HEK293T (cell line): ENCODE results near the gene ICAM4.

Source experiments
- CTCF ChIA-PET: fragments of 350-600 bp; formaldehyde crosslinking; extraction: SDS; loops from one replicate; lab custom pipeline; 2021; ENCODE audit warnings: antibody characterized with exemption, inconsistent platforms; lab: Yijun Ruan, JAX
- POLR2A ChIA-PET: fragments of 350-600 bp; formaldehyde crosslinking; extraction: SDS; loops from one replicate; lab custom pipeline; 2020; ENCODE audit warnings: antibody characterized with exemption, inconsistent platforms; lab: Yijun Ruan, JAX
- DNase-seq: peaks from one replicate; pipeline ENCODE4 v3.0.0; 2012; ENCODE audit warnings: mixed read lengths; ENCODE audit errors: extremely low spot score
- ARNT ChIP-seq: fragments of 450-650 bp; IDR thresholded peaks from 2 replicates; pipeline ENCODE4 v1.6.1; 2017; ENCODE audit warnings: mild to moderate bottlenecking
- BHLHE40 ChIP-seq: fragments of 450-650 bp; IDR thresholded peaks from 2 replicates; pipeline ENCODE4 v1.6.1; 2016; ENCODE audit warnings: mild to moderate bottlenecking, moderate library complexity, borderline replicate concordance
- CTBP1 ChIP-seq: fragments of 450-650 bp; IDR thresholded peaks from 2 replicates; pipeline ENCODE4 v1.6.1; 2016; ENCODE audit warnings: borderline replicate concordance
- ELF4 ChIP-seq: fragments of 450-650 bp; IDR thresholded peaks from 2 replicates; pipeline ENCODE4 v1.6.1; 2017; ENCODE audit warnings: antibody characterized with exemption
- FOXA1 ChIP-seq: fragments of 450-650 bp; IDR thresholded peaks from 2 replicates; pipeline ENCODE4 v1.6.1; 2016; ENCODE audit warnings: mild to moderate bottlenecking
- FOXK2 ChIP-seq: fragments of 450-650 bp; IDR thresholded peaks from 2 replicates; pipeline ENCODE4 v1.6.1; 2016; ENCODE audit warnings: mild to moderate bottlenecking
- FOXM1 ChIP-seq: fragments of 450-650 bp; IDR thresholded peaks from 2 replicates; pipeline ENCODE4 v1.6.1; 2017; ENCODE audit warnings: mild to moderate bottlenecking, borderline replicate concordance
- HDGF ChIP-seq: fragments of 450-650 bp; IDR thresholded peaks from 2 replicates; pipeline ENCODE4 v1.6.1; 2017; ENCODE audit warnings: antibody characterized with exemption, borderline replicate concordance
- L3MBTL2 ChIP-seq: fragments of 450-650 bp; conservative IDR thresholded peaks from 2 replicates; pipeline ENCODE4 v1.6.1; 2016; ENCODE audit warnings: mild to moderate bottlenecking
- LEF1 ChIP-seq: fragments of 450-650 bp; IDR thresholded peaks from 2 replicates; pipeline ENCODE4 v1.6.1; 2017; ENCODE audit warnings: mild to moderate bottlenecking, borderline replicate concordance
- NFRKB ChIP-seq: fragments of 450-650 bp; IDR thresholded peaks from 2 replicates; pipeline ENCODE4 v1.6.1; 2016; ENCODE audit warnings: mild to moderate bottlenecking, moderate library complexity
- SP1 ChIP-seq: fragments of 450-650 bp; IDR thresholded peaks from 2 replicates; pipeline ENCODE4 v1.6.1; 2017
- SUZ12 ChIP-seq: fragments of 450-650 bp; IDR thresholded peaks from 2 replicates; pipeline ENCODE4 v1.6.1; 2016; ENCODE audit warnings: mild to moderate bottlenecking
- TARDBP ChIP-seq: fragments of 450-650 bp; IDR thresholded peaks from 2 replicates; pipeline ENCODE4 v1.6.1; 2016
- ZNF384 ChIP-seq: fragments of 450-650 bp; IDR thresholded peaks from 2 replicates; pipeline ENCODE4 v1.6.1; 2016
- TF ChIP-seq, protein P1 (sequence below): fragments of 450-650 bp; IDR thresholded peaks from 2 replicates; pipeline ENCODE4 v1.6.1; 2016

The ICAM4 gene

DNA sequence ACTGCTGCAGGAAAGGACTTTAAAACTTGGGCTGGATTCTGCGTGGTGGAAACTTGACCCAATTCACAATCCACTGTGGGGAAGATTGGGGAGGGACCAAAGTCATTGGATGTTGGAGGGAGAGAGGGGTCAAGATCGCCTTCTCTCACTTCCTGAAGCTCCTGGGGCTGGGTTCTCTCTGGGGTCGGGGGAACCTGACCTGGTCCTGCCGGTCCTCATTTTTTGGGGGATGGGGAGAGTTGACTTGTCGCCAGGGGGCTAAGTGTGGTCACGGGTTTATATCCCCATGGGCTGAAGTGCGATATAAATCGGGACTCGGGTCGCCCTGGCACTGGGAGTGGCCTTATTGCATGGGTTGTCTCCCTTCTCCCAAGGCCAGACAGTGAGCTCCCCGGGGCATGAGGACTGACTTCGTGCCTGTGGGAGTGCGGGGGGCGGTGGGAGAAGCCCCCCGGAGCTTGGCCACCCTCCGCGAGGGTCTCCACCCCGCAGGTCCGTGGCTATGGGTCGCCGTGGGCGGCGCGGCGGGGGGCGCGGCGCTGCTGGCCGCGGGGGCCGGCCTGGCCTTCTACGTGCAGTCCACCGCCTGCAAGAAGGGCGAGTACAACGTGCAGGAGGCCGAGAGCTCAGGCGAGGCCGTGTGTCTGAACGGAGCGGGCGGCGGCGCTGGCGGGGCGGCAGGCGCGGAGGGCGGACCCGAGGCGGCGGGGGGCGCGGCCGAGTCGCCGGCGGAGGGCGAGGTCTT, 9.3 kb downstream of the ICAM4 start:
- CTCF ChIA-PET, result no interaction called here

DNA sequence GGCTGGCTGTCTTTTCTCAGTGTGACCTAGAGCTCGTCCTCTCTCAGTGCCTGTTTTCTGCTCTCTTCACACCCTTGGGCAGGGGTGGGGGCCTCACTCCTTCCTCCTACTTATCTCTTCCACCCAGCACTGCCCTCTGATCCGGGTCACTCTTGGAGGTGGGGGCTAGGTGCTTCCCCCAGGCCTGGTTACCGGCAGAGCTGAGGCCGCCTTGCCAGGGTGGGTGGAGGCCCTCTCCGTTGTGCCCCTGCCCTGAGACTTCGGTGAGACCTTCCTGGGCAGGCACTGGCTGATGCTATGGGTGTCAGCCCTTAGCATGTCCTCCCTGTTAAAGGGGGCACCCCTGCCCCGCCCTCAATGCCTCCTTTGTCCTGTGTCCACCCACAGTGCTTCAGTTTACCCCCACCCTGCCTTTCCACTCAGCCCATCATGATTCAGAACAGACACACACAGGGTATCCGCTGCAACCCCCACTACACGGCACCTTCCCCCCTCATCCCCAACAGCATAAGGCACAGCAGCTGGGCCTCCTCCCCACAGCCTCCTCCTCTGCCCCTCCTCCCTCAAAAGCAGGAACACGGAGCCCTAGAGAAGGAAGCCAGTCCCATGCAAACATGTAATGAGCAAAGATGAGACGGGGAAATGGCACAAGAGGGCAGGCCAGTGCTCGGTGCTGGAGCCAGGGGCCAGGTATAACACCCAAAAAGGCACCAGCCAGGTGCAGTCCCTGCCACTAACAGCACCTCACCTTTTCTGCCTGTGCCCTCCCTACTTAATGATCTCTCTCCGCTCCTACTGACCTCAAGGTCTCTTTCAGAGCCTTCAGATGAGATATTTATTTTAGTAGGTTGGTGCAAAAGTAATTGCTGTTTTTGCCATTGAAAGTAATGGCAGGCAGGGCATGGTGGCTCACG, 13.0 kb downstream of the ICAM4 start:
- no peak for TF ChIP-seq ARNT
- no peak for TF ChIP-seq CTBP1
- no peak for TF ChIP-seq SP1
- TF ChIP-seq ELF4, result no peak
- no peak for TF ChIP-seq LEF1
- no peak for TF ChIP-seq HDGF
- TF ChIP-seq ZNF384, result no peak
- no peak for TF ChIP-seq L3MBTL2
- no peak for TF ChIP-seq NFRKB
- no peak for TF ChIP-seq FOXK2
- TF ChIP-seq, protein P1, sequence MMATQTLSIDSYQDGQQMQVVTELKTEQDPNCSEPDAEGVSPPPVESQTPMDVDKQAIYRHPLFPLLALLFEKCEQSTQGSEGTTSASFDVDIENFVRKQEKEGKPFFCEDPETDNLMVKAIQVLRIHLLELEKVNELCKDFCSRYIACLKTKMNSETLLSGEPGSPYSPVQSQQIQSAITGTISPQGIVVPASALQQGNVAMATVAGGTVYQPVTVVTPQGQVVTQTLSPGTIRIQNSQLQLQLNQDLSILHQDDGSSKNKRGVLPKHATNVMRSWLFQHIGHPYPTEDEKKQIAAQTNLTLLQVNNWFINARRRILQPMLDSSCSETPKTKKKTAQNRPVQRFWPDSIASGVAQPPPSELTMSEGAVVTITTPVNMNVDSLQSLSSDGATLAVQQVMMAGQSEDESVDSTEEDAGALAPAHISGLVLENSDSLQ, result no peak
- TF ChIP-seq BHLHE40, result no peak
- no peak for TF ChIP-seq FOXA1
- TF ChIP-seq FOXM1, result no peak
- TF ChIP-seq SUZ12, result no peak
- no peak for DNase-seq
- ChIA-PET CTCF (interaction anchor here (0.6 kb wide), 1 partner anchor 90 kb away, joined by 3 read pairs; no protein-coding TSS in a partner anchor), POLR2A (interaction anchor here (1.5 kb wide), 1 partner anchor 11 kb away, joined by 7 read pairs; the partner anchor contains the start of gene ICAM5)

More for the DNA sequence above, 9.3 kb downstream of the ICAM4 start:
- no peak for DNase-seq
- TF ChIP-seq ARNT (no peak), FOXA1 (no peak), CTBP1 (no peak)
- POLR2A ChIA-PET, result no interaction called here

DNA sequence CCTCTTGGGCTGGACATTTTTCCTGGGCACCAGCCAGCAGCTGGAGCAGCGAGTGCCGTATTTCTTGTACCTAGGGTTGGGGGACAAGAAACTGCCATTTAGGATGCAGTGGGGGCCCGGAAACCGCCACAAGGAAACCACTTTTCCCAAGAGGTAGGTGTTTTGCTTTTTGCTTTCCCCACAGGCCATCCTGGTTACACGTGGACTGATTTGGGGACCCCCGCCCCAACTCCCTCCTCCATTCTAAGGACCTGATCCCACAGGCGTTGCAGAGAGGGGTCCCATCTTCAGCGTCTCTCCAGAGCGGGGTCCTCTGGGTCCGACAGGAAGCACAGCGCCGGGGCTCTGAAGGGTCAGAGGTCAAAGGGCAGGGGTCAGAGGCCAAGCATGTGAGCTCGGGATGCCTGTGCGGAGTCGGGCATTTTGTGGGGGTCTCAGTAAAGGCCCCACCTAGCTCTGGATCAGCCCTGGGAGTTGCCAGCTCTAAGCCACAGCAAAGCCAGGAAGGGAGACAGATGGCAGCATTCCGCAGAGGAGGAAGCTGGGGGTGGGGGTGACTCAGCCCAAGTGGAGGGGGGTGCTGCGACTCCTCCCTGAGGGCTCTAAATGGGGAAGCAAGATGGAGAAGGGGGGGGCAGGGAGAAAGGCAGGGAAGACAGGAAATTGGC, 18.5 kb downstream of the ICAM4 start:
- POLR2A ChIA-PET, result interaction anchor here (0.6 to 1.6 kb wide), 4 partner anchors 10 to 82 kb away, joined by 4 to 7 read pairs (median 4); partner anchors contain the start of gene RAVER1
- no peak for TF ChIP-seq ARNT
- no peak for TF ChIP-seq SP1
- no peak for TF ChIP-seq HDGF
- no peak for TF ChIP-seq FOXA1
- no peak for TF ChIP-seq TARDBP
- TF ChIP-seq SUZ12, result no peak
- TF ChIP-seq ZNF384, result no peak
- no peak for TF ChIP-seq L3MBTL2
- TF ChIP-seq FOXM1, result no peak
- CTCF ChIA-PET, result no interaction called here

DNA sequence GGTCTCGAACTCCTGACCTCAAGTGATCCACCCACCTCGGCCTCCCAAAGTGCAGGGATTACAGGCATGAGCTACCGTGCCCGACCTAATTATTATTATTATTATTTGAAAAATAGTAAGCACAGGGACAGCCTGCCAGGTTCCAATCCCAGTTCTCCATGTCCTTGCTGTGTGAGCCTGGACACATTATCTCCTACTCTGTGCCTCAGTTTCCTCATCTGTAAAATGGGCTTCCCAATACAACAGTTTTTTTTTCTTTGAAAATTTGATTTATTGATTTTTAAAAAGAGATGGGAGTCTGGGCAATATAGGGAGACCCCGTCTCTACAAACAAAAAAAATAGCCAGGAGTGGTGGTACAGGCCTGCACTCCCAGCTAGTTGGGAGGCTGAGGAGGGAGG, 19.6 kb downstream of the ICAM4 start:
- ChIA-PET CTCF (no interaction called here), POLR2A (interaction anchor here (1.4 to 1.6 kb wide), 3 partner anchors 8 to 27 kb away, joined by 4 to 7 read pairs (median 5); partner anchors contain the start of gene RAVER1)
- TF ChIP-seq FOXK2 (no peak), L3MBTL2 (no peak), HDGF (no peak), FOXM1 (no peak), LEF1 (no peak), SP1 (no peak), NFRKB (no peak), SUZ12 (no peak), FOXA1 (no peak), ELF4 (no peak), TARDBP (no peak), BHLHE40 (no peak), ZNF384 (no peak)
- TF ChIP-seq, protein P1, result no peak
- no peak for DNase-seq

More for the DNA sequence above, 18.5 kb downstream of the ICAM4 start:
- DNase-seq, result no peak

DNA sequence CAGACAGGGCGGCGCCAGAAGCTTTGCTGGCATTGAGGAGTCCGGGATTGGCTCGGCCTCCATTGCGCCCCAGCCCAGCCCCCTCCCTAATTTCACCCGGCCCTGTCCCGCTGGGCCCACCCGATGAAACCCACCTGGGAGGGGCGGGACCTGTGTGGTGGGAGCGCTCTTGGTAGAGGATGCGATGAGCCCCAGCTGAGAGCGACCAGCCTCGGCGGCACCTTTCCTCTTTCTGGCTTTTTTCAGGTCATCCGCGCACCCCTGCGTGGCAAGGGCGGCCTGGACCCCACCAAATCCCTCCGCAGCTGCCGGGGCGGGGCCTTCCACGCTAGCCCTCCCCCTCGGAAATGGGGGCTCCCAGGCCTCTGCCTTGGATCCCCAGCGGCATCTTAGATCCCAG, 22.7 kb downstream of the ICAM4 start, which contains the start of gene ZGLP1:
Gene ZGLP1 (minus strand): TSS at position 393 of the 400 bp plus-strand sequence.
- no peak for TF ChIP-seq L3MBTL2
- no peak for TF ChIP-seq CTBP1
- TF ChIP-seq, protein P1, result no peak
- no peak for TF ChIP-seq SP1
- no peak for TF ChIP-seq FOXK2
- no peak for TF ChIP-seq NFRKB
- TF ChIP-seq ZNF384, result no peak
- no peak for TF ChIP-seq ARNT
- no peak for TF ChIP-seq BHLHE40
- TF ChIP-seq TARDBP, result no peak
- no peak for TF ChIP-seq FOXM1
- no peak for TF ChIP-seq HDGF
- no peak for TF ChIP-seq ELF4
- no peak for TF ChIP-seq LEF1
- no peak for TF ChIP-seq SUZ12
- no peak for TF ChIP-seq FOXA1
- CTCF ChIA-PET, result interaction anchor here (0.6 kb wide), 1 partner anchor 36 kb away, joined by 5 read pairs; no protein-coding TSS in a partner anchor
- no peak for DNase-seq
- POLR2A ChIA-PET, result no interaction called here
